Smooth muscle cell (in vitro differentiated cells): ENCODE data around the gene ARHGEF18. TPM values are rescaled to one million over a fixed set of nuclear protein-coding genes. Genes with fewer than 3 reads are reported as not detected.

Source experiments
- DNase-seq: peaks from one replicate; lab custom pipeline; 2025; ENCODE audit not compliant: unreplicated experiment; lab: John Stamatoyannopoulos, UW
- H2AFZ ChIP-seq: fragments of 200-600 bp; sonication (generic); 2 replicates; pipeline ENCODE4 v1.6.0; 2016; ENCODE audit warnings: antibody characterized with exemption, low read depth, mild to moderate bottlenecking
- H3F3A ChIP-seq: fragments of 200-600 bp; sonication (generic); 2 replicates; pipeline ENCODE4 v1.6.0; 2017; ENCODE audit warnings: antibody characterized with exemption, low read depth
- H3K27ac ChIP-seq: fragments of 200-600 bp; sonication (generic); 2 replicates; pipeline ENCODE4 v1.5.1; 2016; ENCODE audit warnings: low read depth, mild to moderate bottlenecking
- H3K27me3 ChIP-seq: fragments of 200-600 bp; sonication (generic); 2 replicates; pipeline ENCODE4 v1.6.1; 2016; ENCODE audit warnings: low read depth, mild to moderate bottlenecking
- H3K36me3 ChIP-seq: fragments of 200-600 bp; sonication (generic); 2 replicates; pipeline ENCODE4 v1.5.1; 2016; ENCODE audit warnings: low read depth
- H3K4me1 ChIP-seq: fragments of 200-600 bp; sonication (generic); 2 replicates; pipeline ENCODE4 v1.5.1; 2016; ENCODE audit warnings: low read depth
- H3K4me2 ChIP-seq: fragments of 200-600 bp; sonication (generic); 2 replicates; pipeline ENCODE4 v1.6.0; 2016; ENCODE audit warnings: mild to moderate bottlenecking
- H3K4me3 ChIP-seq: fragments of 200-600 bp; sonication (generic); 2 replicates; pipeline ENCODE4 v1.5.1; 2016; ENCODE audit warnings: mild to moderate bottlenecking
- H3K79me2 ChIP-seq: fragments of 200-600 bp; sonication (generic); 2 replicates; pipeline ENCODE4 v1.6.0; 2016; ENCODE audit warnings: low read depth, mild to moderate bottlenecking
- H3K9ac ChIP-seq: fragments of 200-600 bp; sonication (generic); 2 replicates; pipeline ENCODE4 v1.6.0; 2016; ENCODE audit warnings: low read depth
- H3K9me3 ChIP-seq: fragments of 200-600 bp; sonication (generic); replicated peaks from 2 replicates; pipeline ENCODE4 v1.5.1; 2016; ENCODE audit warnings: low read depth
- H4K20me1 ChIP-seq: fragments of 200-600 bp; sonication (generic); 2 replicates; pipeline ENCODE4 v1.6.0; 2016; ENCODE audit warnings: low read depth
- CTCF ChIP-seq: fragments of 200-600 bp; sonication (generic); IDR thresholded peaks from 2 replicates; pipeline ENCODE4 v1.5.1; 2017; ENCODE audit warnings: borderline replicate concordance, mild to moderate bottlenecking, antibody characterized with exemption; ENCODE audit not compliant: insufficient read depth, poor library complexity, severe bottlenecking
- WGBS: methylation state at CpG from one replicate; pipeline ENCODE4 v1.1.7; 2016; ENCODE audit warnings: low lambda C conversion rate; 5-methylcytosine and 5-hydroxymethylcytosine counted together
- polyA plus RNA-seq: library from polyadenylated mRNA; unstranded; fragments of >200 nt; fragmentation: Nextera tagmentation; extraction: Ambion mirVana; gene quantifications from 2 replicates; pipeline ENCODE4 v1.2.1, GENCODE V29; 2016
- total RNA-seq: library from RNA; depleted of rRNA; stranded (reverse); fragments of >200 nt; gene quantifications from 2 replicates; pipeline ENCODE4 v1.2.3, GENCODE V29; 2014

Gene ARHGEF18
- total and polyA plus RNA-seq, 2 experiments from 2014 or later: 18.8 to 24.0 TPM

DNA sequence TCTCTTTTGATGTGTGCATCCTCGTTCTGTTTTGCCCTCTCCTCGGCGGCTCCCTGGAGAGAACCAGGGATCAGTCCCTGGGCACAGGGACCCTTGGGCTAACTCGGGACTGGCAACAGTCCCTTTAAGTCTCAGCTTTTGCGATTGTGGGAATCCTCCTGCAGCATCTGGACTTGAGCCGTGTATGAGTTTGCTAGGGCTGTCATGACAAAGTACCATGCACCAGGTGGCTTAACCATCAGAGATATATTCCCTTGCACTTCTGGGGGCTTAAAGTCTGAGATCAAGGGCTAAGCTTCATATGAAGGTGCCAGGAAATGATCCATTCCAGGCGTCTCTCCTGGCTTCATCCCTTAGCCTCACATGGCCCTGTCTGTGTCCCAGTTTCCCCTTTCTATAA is 34.5 kb downstream of the ARHGEF18 start:
- Histone ChIP-seq H3F3A (no peaks in the 10 kb centered on the region), H3K4me3 (no peak overlapping the region), H4K20me1 (no peaks in the 10 kb centered on the region), H3K4me1 (no peaks in the 10 kb centered on the region), H3K9me3 (no peaks in the 10 kb centered on the region), H3K79me2 (no peaks in the 10 kb centered on the region), H3K36me3 (no peaks in the 10 kb centered on the region), H3K27ac (no peak overlapping the region), H3K27me3 (no peaks in the 10 kb centered on the region), H2AFZ (no peak overlapping the region), H3K4me2 (no peak overlapping the region), H3K9ac (no peak overlapping the region)
- DNase-seq: no peak
- TF ChIP-seq CTCF: no peak
- WGBS: 90% methylated on average over 7 of the region's 7 CpGs

DNA sequence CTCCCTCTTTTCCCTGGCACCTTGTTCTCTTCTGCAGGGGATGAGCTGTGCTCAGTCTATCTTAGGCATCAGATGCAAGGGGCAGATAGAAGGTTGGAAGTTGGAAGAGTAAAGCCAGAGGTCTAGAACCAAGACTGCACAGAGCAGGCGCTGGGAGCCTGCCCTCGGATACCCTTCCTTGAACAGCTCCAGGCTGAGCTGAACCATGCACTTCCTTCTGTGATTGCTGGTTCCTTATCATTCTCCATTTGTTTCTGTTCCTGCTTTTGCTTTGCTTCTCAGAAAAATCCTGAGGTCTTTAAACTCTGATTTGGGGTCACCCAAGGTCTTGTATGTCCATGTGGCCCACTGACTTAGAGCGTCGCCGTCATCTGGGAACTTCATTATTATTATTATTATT is 36.3 kb downstream of the ARHGEF18 start:
- Histone ChIP-seq H4K20me1 (no peaks in the 10 kb centered on the region), H3K79me2 (no peaks in the 10 kb centered on the region), H3K36me3 (no peaks in the 10 kb centered on the region), H2AFZ (no peak overlapping the region), H3K27ac (no peak overlapping the region), H3K4me2 (no peak overlapping the region), H3K4me1 (no peaks in the 10 kb centered on the region), H3K9ac (no peak overlapping the region), H3K9me3 (no peaks in the 10 kb centered on the region), H3K4me3 (no peak overlapping the region), H3F3A (no peaks in the 10 kb centered on the region), H3K27me3 (no peaks in the 10 kb centered on the region)
- 98% methylated on average over 5 of the region's 5 CpGs for WGBS
- TF ChIP-seq CTCF: no peak
- DNase-seq: no peak

- Histone ChIP-seq H3K36me3 (no peaks in the 10 kb centered on the region), H4K20me1 (no peaks in the 10 kb centered on the region), H3K4me3 (no peak overlapping the region), H3K27ac (peak overlapping the region; percentile 35), H3F3A (no peaks in the 10 kb centered on the region), H2AFZ (no peak overlapping the region), H3K79me2 (no peaks in the 10 kb centered on the region), H3K9ac (no peak overlapping the region), H3K4me1 (no peaks in the 10 kb centered on the region), H3K27me3 (no peaks in the 10 kb centered on the region), H3K9me3 (no peaks in the 10 kb centered on the region), H3K4me2 (no peak overlapping the region)
- WGBS: 49% methylated on average over 9 of the region's 9 CpGs
- TF ChIP-seq CTCF: no peak
- DNase-seq: no peak
Measured at GRCh38 chr19:7386308-7386707, 37.6 kb downstream of the ARHGEF18 start.

DNA sequence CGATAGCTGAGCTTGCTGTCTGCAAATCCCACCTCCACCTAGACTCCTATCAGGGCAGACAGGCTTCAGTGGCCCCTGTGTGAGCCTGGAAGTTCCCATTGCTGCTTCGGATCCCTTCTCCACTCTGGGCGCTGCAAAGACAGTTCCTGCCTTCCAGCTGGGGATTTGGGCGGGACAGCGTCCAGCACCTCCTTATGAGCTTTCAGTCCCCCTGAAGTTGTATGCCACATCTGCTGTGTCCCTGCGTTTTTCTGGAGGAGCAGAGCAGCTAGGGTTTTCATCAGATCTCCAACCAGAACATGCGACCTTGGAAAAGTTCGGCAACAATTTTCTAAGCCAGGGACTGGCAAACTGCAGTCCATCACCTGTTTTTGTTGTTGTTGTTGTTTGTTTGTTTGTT is 38.0 kb downstream of the ARHGEF18 start:
- no peaks in the 10 kb centered on the region for H4K20me1 ChIP-seq
- H3K27me3 ChIP-seq: no peaks in the 10 kb centered on the region
- no peaks in the 10 kb centered on the region for H3K79me2 ChIP-seq
- H3K36me3 ChIP-seq: no peaks in the 10 kb centered on the region
- WGBS: 86% methylated on average over 8 of the region's 8 CpGs
- no peaks in the 10 kb centered on the region for H3F3A ChIP-seq
- no peak overlapping the region for H3K9ac ChIP-seq
- no peaks in the 10 kb centered on the region for H3K4me1 ChIP-seq
- no peak for DNase-seq
- H3K4me3 ChIP-seq: no peak overlapping the region
- H3K9me3 ChIP-seq: no peaks in the 10 kb centered on the region
- no peak overlapping the region for H3K27ac ChIP-seq
- H2AFZ ChIP-seq: no peak overlapping the region
- H3K4me2 ChIP-seq: no peak overlapping the region
- no peak for TF ChIP-seq CTCF
